Stomach (tissue), 9 donors: ENCODE data around the gene BCL2. TPM values are rescaled to one million over a fixed set of nuclear protein-coding genes. Genes with fewer than 3 reads are reported as not detected.

Source experiments
- DNase-seq, 2 donors: peaks; one replicate each; pipeline versions ENCODE4 v3.0.0 to v3.0.0-alpha.2; 2013 to 2019
- H3K27ac ChIP-seq, 5 donors: fragments of 200-600 bp in 4 of 5; sonication (generic) in 4 of 5; one replicate each; pipeline ENCODE4 v1.5.1; 2013 to 2019; ENCODE audit warnings: mild to moderate bottlenecking in 1 of 5, moderate library complexity in 1 of 5
- H3K27me3 ChIP-seq, 3 donors: fragments of 200-600 bp; sonication (generic); one replicate each; pipeline ENCODE4 v1.5.1; 2017 to 2019; ENCODE audit warnings: mixed run types in 1 of 3
- H3K36me3 ChIP-seq, 4 donors: fragments of 200-600 bp; sonication (generic); 1 replicate in 3 of 4; 2 replicates in 1 of 4; pipeline ENCODE4 v1.5.1; 2016 to 2019
- H3K4me1 ChIP-seq, 4 donors: fragments of 200-600 bp; sonication (generic); one replicate each; pipeline ENCODE4 v1.5.1; 2016 to 2019
- H3K4me3 ChIP-seq, 4 donors: fragments of 200-600 bp; sonication (generic) in 3 of 4; one replicate each; pipeline ENCODE4 v1.5.1; 2016 to 2019; ENCODE audit warnings: mild to moderate bottlenecking in 1 of 4
- H3K9me3 ChIP-seq, 4 donors: fragments of 200-600 bp; sonication (generic); one replicate each; pipeline ENCODE4 v1.5.1; 2016 to 2019
- CTCF ChIP-seq, 7 experiments: fragments of 450-650 bp in 4 of 7; fragments of 200-600 bp in 3 of 7; sonication (generic) in 3 of 7; IDR thresholded peaks; one replicate each; pipeline ENCODE4 v1.5.1; 2016 to 2019; ENCODE audit warnings: antibody characterized with exemption in 7 of 7, control low read depth in 2 of 7, mild to moderate bottlenecking in 1 of 7
- EP300 ChIP-seq: sonication (generic); formaldehyde crosslinking; IDR thresholded peaks from one replicate; pipeline ENCODE4 v1.6.1; 2017; ENCODE audit warnings: antibody characterized with exemption
- POLR2A ChIP-seq, 4 donors: fragments of 450-650 bp; IDR thresholded peaks; one replicate each; pipeline ENCODE4 v1.6.1; 2016; ENCODE audit warnings: antibody characterized with exemption in 4 of 4, control low read depth in 2 of 4, mild to moderate bottlenecking in 1 of 4, moderate library complexity in 1 of 4
- POLR2AphosphoS5 ChIP-seq, 3 donors: sonication (generic); formaldehyde crosslinking; IDR thresholded peaks; one replicate each; pipeline ENCODE4 v1.6.1; 2016; ENCODE audit warnings: antibody characterized with exemption in 3 of 3
- WGBS, 5 donors: extraction: QIAGEN DNeasy Blood & Tissue Kit in 3 of 5; methylation state at CpG; one replicate each; pipeline versions ENCODE4 v1.1.5 to v1.1.7; 2013 to 2018; 5-methylcytosine and 5-hydroxymethylcytosine counted together
- intact Hi-C: fragments of 100-400 bp; cut with DNase I; formaldehyde crosslinking; loops from one replicate; pipeline ENCODE4 v1.15.1; 2023; ENCODE audit warnings: low total_unique reads
- polyA plus RNA-seq, 3 donors: library from polyadenylated mRNA; stranded (reverse); fragments of 200-250 nt; gene quantifications; one replicate each; pipeline ENCODE4 v1.2.3, GENCODE V29; 2013
- total RNA-seq, 5 donors: library from RNA; depleted of rRNA; stranded (reverse); fragments of >200 nt; gene quantifications; one replicate each; pipeline versions ENCODE4 v1.1.0 to v1.2.3, GENCODE V29; 2014 to 2016
- donor health status: healthy with polysubstance abuse.
- donor health status: Bipolar disorder and iron deficiency.
- donor health status: healthy.

The BCL2 gene
- total and polyA plus RNA-seq, 8 donors: 1.5 to 53.9 (median 6.0) TPM

- H3K27ac ChIP-seq: no peak overlapping the region
- intact Hi-C loops: no loop called here
- H3K4me3 ChIP-seq: no peak overlapping the region
- H3K9me3 ChIP-seq: peaks cover 0 to under 1% (median 0%) of the 10 kb centered on the region in 4 donors
- H3K27me3 ChIP-seq: no peaks in the 10 kb centered on the region
- H3K4me1 ChIP-seq: peaks cover 0 to 11% (median 7%) of the 10 kb centered on the region in 4 donors
- 29 to 69% (median 40%) methylated on average over 2 of the region's 2 CpGs for WGBS, 5 donors
- no peak for TF ChIP-seq POLR2AphosphoS5 (IDR thresholded peaks at IDR 0.05)
- no peak for TF ChIP-seq EP300
- TF ChIP-seq CTCF (IDR thresholded peaks at IDR 0.05): no peak
- TF ChIP-seq POLR2A (IDR thresholded peaks at IDR 0.05): no peak
- no peaks in the 10 kb centered on the region for H3K36me3 ChIP-seq
- DNase-seq: no peak
Observed at GRCh38 chr18:63220903-63221302, 98.7 kb downstream of the BCL2 start.

GRCh38 chr18:63218472-63218871 is 101.1 kb downstream of the BCL2 start:
- no peak for DNase-seq
- Histone ChIP-seq H3K27me3 (no peaks in the 10 kb centered on the region), H3K9me3 (no peaks in the 10 kb centered on the region), H3K36me3 (no peaks in the 10 kb centered on the region), H3K4me3 (no peak overlapping the region), H3K4me1 (peaks cover 0 to 11% (median 7%) of the 10 kb centered on the region in 4 donors), H3K27ac (no peak overlapping the region)
- intact Hi-C loops: no loop called here
- no peak for TF ChIP-seq CTCF (IDR thresholded peaks at IDR 0.05)
- TF ChIP-seq POLR2AphosphoS5 (IDR thresholded peaks at IDR 0.05): no peak
- TF ChIP-seq POLR2A (IDR thresholded peaks at IDR 0.05): no peak
- no peak for TF ChIP-seq EP300

GRCh38 chr18:63216516-63217311 is 102.9 kb downstream of the BCL2 start:
- Histone ChIP-seq H3K4me1 (peaks cover 0 to 15% (median 7%) of the 10 kb centered on the region in 4 donors), H3K27me3 (no peaks in the 10 kb centered on the region), H3K9me3 (no peaks in the 10 kb centered on the region), H3K4me3 (no peak overlapping the region), H3K27ac (peak overlapping the region in 3 of 5 donors; percentile 11 to 59 (median 37)), H3K36me3 (no peaks in the 10 kb centered on the region)
- DNase-seq: no peak
- WGBS, 5 donors: 37 to 60% (median 55%) methylated on average over 9 of the region's 9 CpGs
- no peak for TF ChIP-seq POLR2AphosphoS5 (IDR thresholded peaks at IDR 0.05)
- no peak for TF ChIP-seq POLR2A (IDR thresholded peaks at IDR 0.05)
- no peak for TF ChIP-seq EP300
- no peak for TF ChIP-seq CTCF (IDR thresholded peaks at IDR 0.05)
- intact Hi-C loops: no loop called here

- TF ChIP-seq CTCF (IDR thresholded peaks at IDR 0.05) (no peak), EP300 (no peak), POLR2AphosphoS5 (IDR thresholded peaks at IDR 0.05) (no peak), POLR2A (IDR thresholded peaks at IDR 0.05) (no peak)
- Histone ChIP-seq H3K27ac (peak overlapping the region in 1 of 5 donors; percentile 41), H3K9me3 (no peaks in the 10 kb centered on the region), H3K36me3 (no peaks in the 10 kb centered on the region), H3K27me3 (no peaks in the 10 kb centered on the region), H3K4me3 (no peak overlapping the region), H3K4me1 (peaks cover 0 to 15% (median 7%) of the 10 kb centered on the region in 4 donors)
- no peak for DNase-seq
- intact Hi-C loops: no loop called here
- 80 to 91% (median 85%) methylated on average over 8 of the region's 8 CpGs for WGBS, 5 donors
Observed at GRCh38 chr18:63213936-63214671, 105.5 kb downstream of the BCL2 start.
